ENCODE data around the gene ANKMY1. TPM values are rescaled to one million over a fixed set of nuclear protein-coding genes. Genes with fewer than 3 reads are reported as not detected.

Gene ANKMY1
- polyA plus RNA-seq, 3 donors, result 2.1 to 22.9 (median 2.9) TPM

GRCh38 chr2:240573071-240573515, 15.3 kb upstream of the ANKMY1 start:
- Histone ChIP-seq H3K36me3 (replicated peaks in 1 of 2; ENCODE audit: control insufficient read depth in 1 of 2, insufficient read depth in 2 of 2, low read length in 2 of 2) (peaks cover 60 to 70% of the 10 kb centered on the region in 2 donors), H3K9ac (ENCODE audit: insufficient read depth, low read length, poor library complexity, severe bottlenecking) (no peak overlapping the region), H3K9me3 (replicated peaks in 1 of 2; ENCODE audit: control insufficient read depth in 1 of 2, insufficient read depth in 1 of 2, low read length in 2 of 2) (no peaks in the 10 kb centered on the region), H3K4me1 (ENCODE audit: control insufficient read depth in 1 of 2, insufficient read depth in 2 of 2, low read length in 2 of 2) (peaks cover 27 to 37% of the 10 kb centered on the region in 2 donors), H4K20me1 (ENCODE audit: insufficient read depth, low read length) (peaks cover 92% of the 10 kb centered on the region), H3K4me2 (replicated peaks; ENCODE audit: extremely low read depth, low read length, poor library complexity, severe bottlenecking) (no peak overlapping the region), H2AFZ (ENCODE audit: insufficient read depth, low read depth, low read length, poor library complexity, severe bottlenecking) (no peak overlapping the region), H3K4me3 (replicated peaks in 1 of 3; ENCODE audit: low read depth in 2 of 3, low read length in 3 of 3) (no peak overlapping the region), H3K27ac (ENCODE audit: low read depth in 1 of 2, low read length in 2 of 2) (no peak overlapping the region), H3K79me2 (ENCODE audit: insufficient read depth, low read length) (peaks cover 73% of the 10 kb centered on the region), H3K27me3 (ENCODE audit: control insufficient read depth in 2 of 2, insufficient read depth in 2 of 2, low read length in 2 of 2) (no peaks in the 10 kb centered on the region)
- peaks cover 0 to 3% (median 0%) of the 10 kb centered on the region in 3 donors for H3K27me3 Mint-ChIP-seq (ENCODE audit: low read depth in 3 of 3)
- TF ChIP-seq CTCF (IDR thresholded peaks at IDR 0.05), result no peak
- peaks cover 40 to 70% of the 10 kb centered on the region in 2 donors for H3K36me3 Mint-ChIP-seq
- 98% methylated on average over 18 of the region's 20 CpGs for WGBS (ENCODE audit: insufficient coverage)
- DNase-seq, result no peak
- H3K4me1 Mint-ChIP-seq, result peaks cover 29% of the 10 kb centered on the region
- H3K27ac Mint-ChIP-seq, result no peak overlapping the region
- H3K9me3 Mint-ChIP-seq, result no peaks in the 10 kb centered on the region
- H3K4me3 Mint-ChIP-seq, result no peak overlapping the region
- intact Hi-C loops (cut with micrococcal nuclease), result no loop called here

- Histone ChIP-seq H3K4me3 (replicated peaks in 1 of 3; ENCODE audit: low read depth in 2 of 3, low read length in 3 of 3) (no peak overlapping the region), H3K9ac (ENCODE audit: insufficient read depth, low read length, poor library complexity, severe bottlenecking) (no peak overlapping the region), H3K4me1 (ENCODE audit: control insufficient read depth in 1 of 2, insufficient read depth in 2 of 2, low read length in 2 of 2) (peaks cover 27 to 37% of the 10 kb centered on the region in 2 donors), H3K36me3 (replicated peaks in 1 of 2; ENCODE audit: control insufficient read depth in 1 of 2, insufficient read depth in 2 of 2, low read length in 2 of 2) (peaks cover 53 to 63% of the 10 kb centered on the region in 2 donors), H4K20me1 (ENCODE audit: insufficient read depth, low read length) (peaks cover 85% of the 10 kb centered on the region), H3K27ac (ENCODE audit: low read depth in 1 of 2, low read length in 2 of 2) (no peak overlapping the region), H3K79me2 (ENCODE audit: insufficient read depth, low read length) (peaks cover 66% of the 10 kb centered on the region), H3K27me3 (ENCODE audit: control insufficient read depth in 2 of 2, insufficient read depth in 2 of 2, low read length in 2 of 2) (no peaks in the 10 kb centered on the region), H2AFZ (ENCODE audit: insufficient read depth, low read depth, low read length, poor library complexity, severe bottlenecking) (no peak overlapping the region), H3K4me2 (replicated peaks; ENCODE audit: extremely low read depth, low read length, poor library complexity, severe bottlenecking) (no peak overlapping the region), H3K9me3 (replicated peaks in 1 of 2; ENCODE audit: control insufficient read depth in 1 of 2, insufficient read depth in 1 of 2, low read length in 2 of 2) (no peaks in the 10 kb centered on the region)
- Mint-ChIP-seq H3K36me3 (peaks cover 33 to 63% of the 10 kb centered on the region in 2 donors), H3K27ac (peak overlapping the region in 1 of 7 donors; percentile 30), H3K9me3 (no peaks in the 10 kb centered on the region), H3K27me3 (ENCODE audit: low read depth in 3 of 3) (peaks cover 0 to 3% (median 0%) of the 10 kb centered on the region in 3 donors), H3K4me3 (no peak overlapping the region), H3K4me1 (peaks cover 33% of the 10 kb centered on the region)
- 96% methylated on average over 27 of the region's 30 CpGs for WGBS (ENCODE audit: insufficient coverage)
- no peak for DNase-seq
- no peak for TF ChIP-seq CTCF (IDR thresholded peaks at IDR 0.05)
- intact Hi-C loops (cut with micrococcal nuclease), result no loop called here
Observed at GRCh38 chr2:240572141-240573031, 14.6 kb upstream of the ANKMY1 start.

Measured in CD14-positive monocyte (primary cell).